Measurements from ENCODE around the gene VSX2.

GRCh38 chr14:74198441-74199234 lies 40.6 kb upstream of the VSX2 start:
- TF ChIP-seq GATA3 (IDR thresholded peaks at IDR 0.05; ENCODE audit: low read depth, low read length) (no peak), GATA2 (IDR thresholded peaks at IDR 0.05; ENCODE audit: low read depth, low read length) (no peak)
